Loucy (cell line): ENCODE data around the gene NUP205.

Source experiments
- EZH2phosphoT487 ChIP-seq: fragments of 200-600 bp; IDR thresholded peaks from 2 replicates; pipeline ENCODE4 v1.6.1; 2018; ENCODE audit warnings: antibody characterized with exemption, mild to moderate bottlenecking, moderate library complexity, borderline replicate concordance
- TF ChIP-seq, protein P1 (sequence below): fragments of 200-600 bp; sonication (generic); conservative IDR thresholded peaks from 2 replicates; pipeline ENCODE4 v1.5.1; 2014; ENCODE audit warnings: mild to moderate bottlenecking, antibody characterized with exemption, low read length

DNA sequence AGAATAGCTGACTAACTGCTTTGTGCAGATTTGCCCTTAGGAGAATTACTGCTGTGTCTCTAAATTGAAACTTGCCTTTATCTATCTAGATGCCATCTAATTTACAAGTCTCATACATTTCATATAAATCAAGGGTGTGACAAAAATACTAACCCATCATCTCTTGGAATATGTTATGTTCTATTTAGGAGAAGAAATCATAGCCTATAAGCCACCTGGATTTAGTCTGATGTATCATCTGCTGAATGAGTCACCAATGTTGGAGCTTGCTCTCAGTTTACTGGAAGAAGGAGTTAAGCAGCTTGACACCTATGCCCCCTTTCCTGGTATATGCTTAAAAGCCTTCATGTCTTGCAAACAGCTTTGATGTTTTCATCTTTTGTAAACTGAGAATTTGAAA, 43.5 kb downstream of the NUP205 start:
- TF ChIP-seq, protein P1, sequence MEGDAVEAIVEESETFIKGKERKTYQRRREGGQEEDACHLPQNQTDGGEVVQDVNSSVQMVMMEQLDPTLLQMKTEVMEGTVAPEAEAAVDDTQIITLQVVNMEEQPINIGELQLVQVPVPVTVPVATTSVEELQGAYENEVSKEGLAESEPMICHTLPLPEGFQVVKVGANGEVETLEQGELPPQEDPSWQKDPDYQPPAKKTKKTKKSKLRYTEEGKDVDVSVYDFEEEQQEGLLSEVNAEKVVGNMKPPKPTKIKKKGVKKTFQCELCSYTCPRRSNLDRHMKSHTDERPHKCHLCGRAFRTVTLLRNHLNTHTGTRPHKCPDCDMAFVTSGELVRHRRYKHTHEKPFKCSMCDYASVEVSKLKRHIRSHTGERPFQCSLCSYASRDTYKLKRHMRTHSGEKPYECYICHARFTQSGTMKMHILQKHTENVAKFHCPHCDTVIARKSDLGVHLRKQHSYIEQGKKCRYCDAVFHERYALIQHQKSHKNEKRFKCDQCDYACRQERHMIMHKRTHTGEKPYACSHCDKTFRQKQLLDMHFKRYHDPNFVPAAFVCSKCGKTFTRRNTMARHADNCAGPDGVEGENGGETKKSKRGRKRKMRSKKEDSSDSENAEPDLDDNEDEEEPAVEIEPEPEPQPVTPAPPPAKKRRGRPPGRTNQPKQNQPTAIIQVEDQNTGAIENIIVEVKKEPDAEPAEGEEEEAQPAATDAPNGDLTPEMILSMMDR: no peak
- no peak for TF ChIP-seq EZH2phosphoT487
